Naive thymus-derived CD4-positive, alpha-beta T cell (primary cell): Measurements from ENCODE around the gene RAC3. TPM values are rescaled to one million over a fixed set of nuclear protein-coding genes. Genes with fewer than 3 reads are reported as not detected.

Experiments used
- ATAC-seq: fragments of 150-1000 bp; cut with Tn5 transposase; 2 replicates; pipeline ENCODE4 v1.10.0; 2021; ENCODE audit warnings: mild to moderate bottlenecking, moderate library complexity
- CTCF ChIA-PET: fragments of 350-600 bp; sonication (Branson Sonifier 250); formaldehyde crosslinking; loops from one replicate; lab custom pipeline; 2021; ENCODE audit warnings: antibody characterized with exemption; lab: Charles Lee
- POLR2A ChIA-PET: fragments of 350-600 bp; sonication (Branson Sonifier 250); formaldehyde crosslinking; loops from one replicate; lab custom pipeline; 2021; ENCODE audit warnings: antibody characterized with exemption, inconsistent platforms; lab: Charles Lee
- DNase-seq, 9 donors: peaks; one replicate each; pipeline versions ENCODE4 v3.0.0 to v3.0.0-alpha.2; 2020 to 2022; ENCODE audit warnings: mixed read lengths in 1 of 9
- H3K27ac ChIP-seq: one replicate; pipeline ENCODE4 v1.7.0; 2013; ENCODE audit warnings: mild to moderate bottlenecking, low read depth, low read length, moderate library complexity
- H3K27me3 ChIP-seq, 2 donors: one replicate each; pipeline ENCODE4 v1.7.0; 2013; ENCODE audit warnings: low read length in 2 of 2, mild to moderate bottlenecking in 2 of 2, moderate library complexity in 2 of 2; ENCODE audit not compliant: control insufficient read depth in 2 of 2, insufficient read depth in 2 of 2
- H3K36me3 ChIP-seq, 3 experiments: 1 replicate in 2 of 3; 2 replicates in 1 of 3; pipeline ENCODE4 v1.7.0; 2013; ENCODE audit warnings: low read length in 3 of 3, mild to moderate bottlenecking in 3 of 3, moderate library complexity in 1 of 3; ENCODE audit not compliant: insufficient read depth in 3 of 3, control insufficient read depth in 2 of 3
- H3K4me1 ChIP-seq, 2 donors: one replicate each; pipeline ENCODE4 v1.7.0; 2013; ENCODE audit warnings: low read length in 2 of 2, mild to moderate bottlenecking in 2 of 2, moderate library complexity in 1 of 2; ENCODE audit not compliant: control insufficient read depth in 2 of 2, insufficient read depth in 2 of 2
- H3K4me3 ChIP-seq: 2 replicates; pipeline ENCODE4 v1.7.0; 2013; ENCODE audit warnings: mild to moderate bottlenecking, low read length
- H3K9me3 ChIP-seq, 3 experiments: 1 replicate in 2 of 3; 2 replicates in 1 of 3; pipeline ENCODE4 v1.7.0; 2013; ENCODE audit warnings: low read length in 3 of 3; ENCODE audit not compliant: control insufficient read depth in 2 of 3
- H3K27ac Mint-ChIP-seq, 9 donors: one replicate each; pipeline ENCODE4 v1.8.0; 2020 to 2022; ENCODE audit warnings: mixed read lengths in 9 of 9, mild to moderate bottlenecking in 8 of 9, moderate library complexity in 5 of 9, inconsistent platforms in 2 of 9
- H3K27me3 Mint-ChIP-seq, 5 donors: one replicate each; pipeline ENCODE4 v1.8.0; 2021 to 2022; ENCODE audit warnings: mixed read lengths in 5 of 5, mild to moderate bottlenecking in 1 of 5
- H3K36me3 Mint-ChIP-seq, 5 donors: one replicate each; pipeline ENCODE4 v1.8.0; 2020 to 2022; ENCODE audit warnings: mixed read lengths in 5 of 5, mild to moderate bottlenecking in 3 of 5, inconsistent platforms in 1 of 5
- H3K4me1 Mint-ChIP-seq, 7 donors: one replicate each; pipeline ENCODE4 v1.8.0; 2020 to 2022; ENCODE audit warnings: mixed read lengths in 7 of 7, mild to moderate bottlenecking in 3 of 7, inconsistent platforms in 1 of 7
- H3K4me3 Mint-ChIP-seq, 10 donors: one replicate each; pipeline ENCODE4 v1.8.0; 2020 to 2022; ENCODE audit warnings: mild to moderate bottlenecking in 10 of 10, mixed read lengths in 10 of 10, moderate library complexity in 6 of 10, inconsistent platforms in 2 of 10
- H3K9me3 Mint-ChIP-seq, 11 donors: one replicate each; pipeline ENCODE4 v1.8.0; 2020 to 2022; ENCODE audit warnings: mixed read lengths in 11 of 11, mild to moderate bottlenecking in 4 of 11, inconsistent platforms in 1 of 11, moderate library complexity in 1 of 11
- intact Hi-C, 2 donors: fragments of 100-400 bp; cut with micrococcal nuclease; formaldehyde crosslinking; loops; one replicate each; pipeline ENCODE4 v1.15.1; 2023
- polyA plus RNA-seq, 2 donors: library from polyadenylated mRNA; unstranded; fragments of 300-500 nt; fragmentation: Illumina TruSeq; gene quantifications; one replicate each; pipeline ENCODE4 v1.2.3, GENCODE V29; 2021
- total RNA-seq, 6 experiments: library from RNA in 5 of 6; stranded (reverse) in 5 of 6; gene quantifications; 1 replicate in 5 of 6; 2 replicates in 1 of 6; pipeline ENCODE4 v1.2.3 and lab custom pipeline; 2021 to 2026

RAC3 gene
- total and polyA plus RNA-seq, 7 experiments from 2014 or later = 1.3 to 8.5 (median 2.1) TPM; not detected in 2

GRCh38 chr17:81994593-81995462 is 36.6 kb upstream of the RAC3 start:
- Histone ChIP-seq H3K4me3 (no peak overlapping the region), H3K36me3 (peaks cover 0 to 31% (median 0%) of the 10 kb centered on the region in 3 experiments), H3K4me1 (no peaks in the 10 kb centered on the region), H3K27me3 (no peaks in the 10 kb centered on the region), H3K27ac (no peak overlapping the region), H3K9me3 (no peaks in the 10 kb centered on the region)
- no peak for DNase-seq
- no peak overlapping the region for H3K27ac Mint-ChIP-seq
- H3K4me3 Mint-ChIP-seq = no peak overlapping the region
- POLR2A ChIA-PET = no interaction called here
- peaks cover 0 to 10% (median 5%) of the 10 kb centered on the region in 7 donors for H3K4me1 Mint-ChIP-seq
- no peaks in the 10 kb centered on the region for H3K9me3 Mint-ChIP-seq
- H3K27me3 Mint-ChIP-seq = no peaks in the 10 kb centered on the region
- H3K36me3 Mint-ChIP-seq = peaks cover 0 to 12% (median 0%) of the 10 kb centered on the region in 5 donors
- intact Hi-C loops = no loop called here
- CTCF ChIA-PET = interaction anchor here (0.6 kb wide), 1 partner anchor 10 kb away, joined by 6 read pairs; no protein-coding TSS in a partner anchor
- ATAC-seq = no peak

GRCh38 chr17:81995463-81996231 is 35.8 kb upstream of the RAC3 start:
- Mint-ChIP-seq H3K27me3 (no peaks in the 10 kb centered on the region), H3K27ac (no peak overlapping the region)
- POLR2A ChIA-PET = no interaction called here

GRCh38 chr17:81996232-81996756 is 35.2 kb upstream of the RAC3 start:
- Histone ChIP-seq H3K4me3 (no peak overlapping the region), H3K27me3 (no peaks in the 10 kb centered on the region), H3K4me1 (no peaks in the 10 kb centered on the region), H3K27ac (no peak overlapping the region), H3K36me3 (peaks cover 0 to 26% (median 0%) of the 10 kb centered on the region in 3 experiments), H3K9me3 (no peaks in the 10 kb centered on the region)
- H3K27me3 Mint-ChIP-seq = no peaks in the 10 kb centered on the region
- DNase-seq (no peak), ATAC-seq (no peak)
- no peak overlapping the region for H3K4me3 Mint-ChIP-seq
- peaks cover 0 to 6% (median 3%) of the 10 kb centered on the region in 7 donors for H3K4me1 Mint-ChIP-seq
- H3K27ac Mint-ChIP-seq = no peak overlapping the region
- intact Hi-C loops = no loop called here
- CTCF ChIA-PET = interaction anchor here (1.1 kb wide), 1 partner anchor 37 kb away, joined by 4 read pairs; no protein-coding TSS in a partner anchor
- POLR2A ChIA-PET = no interaction called here
- peaks cover 0 to 7% (median 0%) of the 10 kb centered on the region in 5 donors for H3K36me3 Mint-ChIP-seq
- no peaks in the 10 kb centered on the region for H3K9me3 Mint-ChIP-seq

More at GRCh38 chr17:81995463-81996231, 35.8 kb upstream of the RAC3 start:
- Mint-ChIP-seq H3K36me3 (peaks cover 0 to 9% (median 0%) of the 10 kb centered on the region in 5 donors), H3K4me1 (peaks cover 0 to 7% (median 5%) of the 10 kb centered on the region in 7 donors), H3K4me3 (no peak overlapping the region), H3K9me3 (no peaks in the 10 kb centered on the region)
- H3K4me3 ChIP-seq = no peak overlapping the region
- DNase-seq (no peak), ATAC-seq (no peak)
- CTCF ChIA-PET = no interaction called here
- peaks cover 0 to 28% (median 0%) of the 10 kb centered on the region in 3 experiments for H3K36me3 ChIP-seq
- H3K9me3 ChIP-seq = no peaks in the 10 kb centered on the region
- intact Hi-C loops = no loop called here
- no peak overlapping the region for H3K27ac ChIP-seq
- H3K27me3 ChIP-seq = no peaks in the 10 kb centered on the region
- no peaks in the 10 kb centered on the region for H3K4me1 ChIP-seq

GRCh38 chr17:81996757-81997441 is 34.6 kb upstream of the RAC3 start:
- intact Hi-C loops = no loop called here
- POLR2A ChIA-PET = interaction anchor here (0.6 kb wide), 2 partner anchors 12 to 333 kb away, joined by 3 read pairs; no protein-coding TSS in a partner anchor

GRCh38 chr17:81998212-81998611 is 33.3 kb upstream of the RAC3 start:
- intact Hi-C loops = no loop called here
- Mint-ChIP-seq H3K4me1 (peaks cover 0 to 3% (median 0%) of the 10 kb centered on the region in 7 donors), H3K27ac (no peak overlapping the region), H3K9me3 (no peaks in the 10 kb centered on the region), H3K36me3 (peaks cover 0 to 7% (median 0%) of the 10 kb centered on the region in 5 donors), H3K27me3 (no peaks in the 10 kb centered on the region), H3K4me3 (no peak overlapping the region)
- ChIA-PET CTCF (no interaction called here), POLR2A (interaction anchor here (1.1 kb wide), 1 partner anchor 24 kb away, joined by 3 read pairs; the partner anchor contains the start of genes CENPX and LRRC45)
- H3K4me3 ChIP-seq = no peak overlapping the region
- H3K4me1 ChIP-seq = no peaks in the 10 kb centered on the region
- no peaks in the 10 kb centered on the region for H3K27me3 ChIP-seq
- DNase-seq (no peak), ATAC-seq (no peak)
- H3K27ac ChIP-seq = no peak overlapping the region
- H3K36me3 ChIP-seq = peaks cover 0 to 19% (median 0%) of the 10 kb centered on the region in 3 experiments
- H3K9me3 ChIP-seq = no peaks in the 10 kb centered on the region

More at GRCh38 chr17:81996757-81997441, 34.6 kb upstream of the RAC3 start:
- Histone ChIP-seq H3K27me3 (no peaks in the 10 kb centered on the region), H3K4me1 (no peaks in the 10 kb centered on the region), H3K27ac (no peak overlapping the region), H3K4me3 (no peak overlapping the region), H3K36me3 (peaks cover 0 to 22% (median 0%) of the 10 kb centered on the region in 3 experiments), H3K9me3 (no peaks in the 10 kb centered on the region)
- H3K27ac Mint-ChIP-seq = no peak overlapping the region
- peaks cover 0 to 3% (median 0%) of the 10 kb centered on the region in 7 donors for H3K4me1 Mint-ChIP-seq
- CTCF ChIA-PET = interaction anchor here (1.1 kb wide), 1 partner anchor 37 kb away, joined by 4 read pairs; no protein-coding TSS in a partner anchor
- no peak for DNase-seq
- no peaks in the 10 kb centered on the region for H3K27me3 Mint-ChIP-seq
- H3K4me3 Mint-ChIP-seq = no peak overlapping the region
- H3K36me3 Mint-ChIP-seq = peaks cover 0 to 7% (median 0%) of the 10 kb centered on the region in 5 donors
- no peaks in the 10 kb centered on the region for H3K9me3 Mint-ChIP-seq
- ATAC-seq = no peak
